Sigmoid colon (tissue), 4 donors: ENCODE data around the gene IL27RA.

Source experiments
- POLR2A ChIP-seq, 2 donors: fragments of 450-650 bp; IDR thresholded peaks; one replicate each; pipeline ENCODE4 v1.6.1; 2016; ENCODE audit warnings: antibody characterized with exemption in 2 of 2, mild to moderate bottlenecking in 2 of 2, moderate library complexity in 2 of 2
- POLR2AphosphoS5 ChIP-seq, 4 donors: sonication (generic); formaldehyde crosslinking; IDR thresholded peaks; one replicate each; pipeline ENCODE4 v1.6.1; 2017; ENCODE audit warnings: antibody characterized with exemption in 4 of 4
- TF ChIP-seq, protein P1 (sequence below), 4 experiments: fragments of 450-650 bp in 3 of 4; fragments of 200-600 bp in 1 of 4; IDR thresholded peaks; one replicate each; pipeline ENCODE4 v1.5.1; 2016 to 2019; ENCODE audit warnings: antibody characterized with exemption in 4 of 4, mild to moderate bottlenecking in 3 of 4, moderate library complexity in 2 of 4

DNA sequence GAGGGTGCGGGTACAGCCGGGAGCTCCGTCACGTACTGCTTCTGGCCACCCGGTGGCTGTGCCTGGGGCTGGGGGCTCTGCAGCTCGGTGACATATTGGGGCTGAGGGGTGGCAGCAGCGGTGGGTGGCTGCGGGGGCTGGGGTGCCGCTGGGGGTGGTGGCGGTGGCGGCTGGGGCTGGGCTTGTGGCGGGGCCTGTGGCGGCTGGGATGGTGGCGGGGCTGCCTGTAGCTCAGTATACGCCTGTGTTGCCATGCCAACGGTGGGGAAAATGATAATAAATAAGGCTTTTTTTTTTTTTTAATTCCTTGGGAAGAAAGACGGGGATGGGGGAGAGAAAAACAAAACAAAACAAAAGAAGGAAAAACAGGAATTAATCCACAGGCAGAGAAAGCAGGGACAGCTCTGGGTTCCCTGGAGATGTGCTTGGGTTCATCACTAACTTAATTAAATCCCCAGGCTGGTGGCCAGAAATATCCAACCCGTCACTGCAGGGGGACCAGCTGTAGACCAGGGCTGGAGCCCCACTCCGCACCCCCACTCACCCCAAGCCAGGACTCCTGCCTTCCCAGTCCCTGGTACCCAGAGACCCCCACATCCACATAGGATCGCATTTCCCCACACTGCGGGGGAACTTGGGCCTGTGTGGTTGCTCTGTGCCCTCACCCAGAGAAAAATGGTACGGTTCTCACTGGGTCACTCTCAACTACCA, 37.8 kb upstream of the IL27RA start:
- TF ChIP-seq POLR2A (IDR thresholded peaks at IDR 0.05) (no peak), POLR2AphosphoS5 (IDR thresholded peaks at IDR 0.05) (no peak)
- TF ChIP-seq, protein P1, sequence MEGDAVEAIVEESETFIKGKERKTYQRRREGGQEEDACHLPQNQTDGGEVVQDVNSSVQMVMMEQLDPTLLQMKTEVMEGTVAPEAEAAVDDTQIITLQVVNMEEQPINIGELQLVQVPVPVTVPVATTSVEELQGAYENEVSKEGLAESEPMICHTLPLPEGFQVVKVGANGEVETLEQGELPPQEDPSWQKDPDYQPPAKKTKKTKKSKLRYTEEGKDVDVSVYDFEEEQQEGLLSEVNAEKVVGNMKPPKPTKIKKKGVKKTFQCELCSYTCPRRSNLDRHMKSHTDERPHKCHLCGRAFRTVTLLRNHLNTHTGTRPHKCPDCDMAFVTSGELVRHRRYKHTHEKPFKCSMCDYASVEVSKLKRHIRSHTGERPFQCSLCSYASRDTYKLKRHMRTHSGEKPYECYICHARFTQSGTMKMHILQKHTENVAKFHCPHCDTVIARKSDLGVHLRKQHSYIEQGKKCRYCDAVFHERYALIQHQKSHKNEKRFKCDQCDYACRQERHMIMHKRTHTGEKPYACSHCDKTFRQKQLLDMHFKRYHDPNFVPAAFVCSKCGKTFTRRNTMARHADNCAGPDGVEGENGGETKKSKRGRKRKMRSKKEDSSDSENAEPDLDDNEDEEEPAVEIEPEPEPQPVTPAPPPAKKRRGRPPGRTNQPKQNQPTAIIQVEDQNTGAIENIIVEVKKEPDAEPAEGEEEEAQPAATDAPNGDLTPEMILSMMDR (IDR thresholded peaks at IDR 0.05): no peak
